K562 (cell line): Measurements from ENCODE around the gene CHCHD6. TPM values are rescaled to one million over a fixed set of nuclear protein-coding genes. Genes with fewer than 3 reads are reported as not detected.

Experiments used
- ATAC-seq: fragments of 200-7000 bp; cut with Tn5 transposase; 3 replicates; pipeline ENCODE4 v1.9.1; 2020; ENCODE audit warnings: moderate library complexity
- BruUV-seq: library from RNA; stranded (reverse); fragments of 400-500 nt; replicated peaks from 2 replicates; lab custom pipeline; 2021; lab: Mats Ljungman, UMichigan
- CTCF ChIA-PET: fragments of 300-600 bp; formaldehyde crosslinking; extraction: SDS; loops from one replicate; lab custom pipeline; 2021; ENCODE audit warnings: low intra/inter-chr PET ratio; lab: Yijun Ruan, JAX
- POLR2A ChIA-PET: fragments of 300-600, 350-650 bp; sonication (Branson Sonifier 250); formaldehyde crosslinking; extraction: SDS; loops from one replicate; lab custom pipeline; 2021; ENCODE audit warnings: antibody characterized with exemption, inconsistent platforms; lab: Yijun Ruan, JAX
- DNase-seq, 4 experiments: peaks; one replicate each; pipeline versions ENCODE4 v3.0.0 to v3.0.0-alpha.2; 2011 to 2018; ENCODE audit warnings: low spot score in 3 of 4, mixed read lengths in 3 of 4; ENCODE audit errors: extremely low read depth in 1 of 4
- FAIRE-seq: peaks from 2 replicates; lab custom pipeline; 2011; peaks lifted over from hg19 to GRCh38; lab: Jason Lieb, UNC
- H2AFZ ChIP-seq: 2 replicates; pipeline ENCODE4 v1.6.0; 2011; ENCODE audit warnings: low read depth, low read length, control low read depth, inconsistent platforms
- H3K27ac ChIP-seq: fragments of 200-600 bp; 3 replicates; pipeline ENCODE4 v1.8.0; 2011; ENCODE audit warnings: low read depth, mild to moderate bottlenecking, control low read depth, inconsistent platforms, low read length, moderate library complexity, mixed read lengths; ENCODE audit errors: extremely low read depth
- H3K27me3 ChIP-seq, 2 experiments: fragments of 300-600 bp in 1 of 2; 2 replicates in 1 of 2; 3 replicates in 1 of 2; pipeline versions ENCODE4 v1.6.0 to v1.8.0; 2011; ENCODE audit warnings: inconsistent platforms in 2 of 2, low read length in 2 of 2, mild to moderate bottlenecking in 1 of 2, mixed read lengths in 1 of 2, moderate library complexity in 1 of 2; ENCODE audit not compliant: control insufficient read depth in 2 of 2, insufficient read depth in 2 of 2
- H3K36me3 ChIP-seq: fragments of 300-600 bp; 3 replicates; pipeline ENCODE4 v1.8.0; 2011; ENCODE audit warnings: mild to moderate bottlenecking, low read length, inconsistent platforms; ENCODE audit not compliant: control insufficient read depth, insufficient read depth
- H3K4me1 ChIP-seq, 2 experiments: fragments of 200-600 bp in 1 of 2; replicated peaks in 1 of 2; 2 replicates in 1 of 2; 3 replicates in 1 of 2; pipeline versions ENCODE4 v1.5.1 to v1.8.0; 2011; ENCODE audit warnings: inconsistent platforms in 2 of 2, low read length in 2 of 2, mild to moderate bottlenecking in 1 of 2, mixed read lengths in 1 of 2, moderate library complexity in 1 of 2; ENCODE audit not compliant: control insufficient read depth in 2 of 2, insufficient read depth in 2 of 2
- H3K4me2 ChIP-seq: 2 replicates; pipeline ENCODE4 v1.6.1; 2011; ENCODE audit warnings: low read length, control low read depth, inconsistent platforms, mixed read lengths; ENCODE audit not compliant: insufficient read depth
- H3K4me3 ChIP-seq: fragments of 200-600 bp; sonication (generic), shearing (Covaris generic); 2 replicates; pipeline ENCODE4 v1.5.1; 2016; ENCODE audit warnings: control low read depth, inconsistent platforms
- H3K79me2 ChIP-seq: fragments of 200-600 bp; 3 replicates; pipeline ENCODE4 v1.8.0; 2011; ENCODE audit warnings: low read length, inconsistent platforms; ENCODE audit not compliant: control insufficient read depth, insufficient read depth
- H3K9ac ChIP-seq, 2 experiments: 2 replicates each; pipeline versions ENCODE4 v1.6.0 to v1.6.1; 2011; ENCODE audit warnings: low read depth in 2 of 2, low read length in 2 of 2, control low read depth in 1 of 2, inconsistent platforms in 1 of 2, mild to moderate bottlenecking in 1 of 2, mixed read lengths in 1 of 2; ENCODE audit not compliant: insufficient read depth in 1 of 2
- H3K9me1 ChIP-seq: one replicate; pipeline ENCODE4 v1.6.0; 2011; ENCODE audit warnings: inconsistent platforms, mild to moderate bottlenecking, low read length, moderate library complexity; ENCODE audit not compliant: control insufficient read depth, insufficient read depth
- H3K9me3 ChIP-seq: replicated peaks from 2 replicates; pipeline ENCODE4 v1.5.1; 2011; ENCODE audit warnings: low read depth, low read length, inconsistent platforms; ENCODE audit not compliant: control insufficient read depth, insufficient read depth
- H4K20me1 ChIP-seq: replicated peaks from 2 replicates; pipeline ENCODE4 v1.6.1; 2011; ENCODE audit warnings: low read length, inconsistent platforms, mixed read lengths; ENCODE audit not compliant: control insufficient read depth, insufficient read depth
- E2F3 ChIP-seq: fragments of 250-450 bp; sonication (Bioruptor Pico); IDR thresholded peaks from 2 replicates; pipeline ENCODE4 v1.4.0; 2020; ENCODE audit warnings: mild to moderate bottlenecking
- MCM2 ChIP-seq: fragments of 450-650 bp; IDR thresholded peaks from 2 replicates; pipeline ENCODE4 v1.6.1; 2017; ENCODE audit warnings: low read depth, mild to moderate bottlenecking
- POLR2G ChIP-seq: fragments of 200-400 bp; formaldehyde crosslinking; IDR thresholded peaks from 2 replicates; pipeline ENCODE4 v1.6.1; 2017; ENCODE audit warnings: low read depth, mild to moderate bottlenecking, antibody characterized with exemption, low read length, moderate library complexity
- RBFOX2 ChIP-seq: fragments of 200-400 bp; formaldehyde crosslinking; IDR thresholded peaks from 2 replicates; pipeline ENCODE4 v1.6.1; 2017; ENCODE audit warnings: low read depth, mild to moderate bottlenecking, low read length, moderate library complexity
- RBM34 ChIP-seq: fragments of 200-400 bp; formaldehyde crosslinking; IDR thresholded peaks from 2 replicates; pipeline ENCODE4 v1.6.1; 2018; ENCODE audit warnings: low read length, borderline replicate concordance; ENCODE audit not compliant: insufficient read depth
- RCOR1 ChIP-seq, 2 experiments: IDR thresholded peaks; 2 replicates each; pipeline ENCODE4 v1.6.1; 2012; ENCODE audit warnings: low read depth in 2 of 2, low read length in 2 of 2, borderline replicate concordance in 1 of 2, improper control_type of control experiment in 1 of 2
- ZNF354B ChIP-seq: fragments of 250-450 bp; sonication (Bioruptor Pico); IDR thresholded peaks from 2 replicates; pipeline ENCODE4 v1.4.0; 2020
- WGBS: fragments of 100-300 bp; shearing (Covaris generic); methylation state at CpG from one replicate; pipeline ENCODE4 v1.1.6; 2016; ENCODE audit warnings: low coverage, mixed read lengths; ENCODE audit not compliant: insufficient coverage; ENCODE audit errors: missing lambda C conversion rate; 5-methylcytosine and 5-hydroxymethylcytosine counted together
- in situ Hi-C: fragments of 300-500 bp; cut with MboI; formaldehyde crosslinking; loops from 4 replicates; pipeline ENCODE4 v1.15.0; 2018; ENCODE audit warnings: inconsistent platforms, mixed read lengths
- intact Hi-C: fragments of 100-400 bp; cut with micrococcal nuclease; formaldehyde crosslinking; loops from 2 replicates; pipeline ENCODE4 v1.14.2; 2022
- polyA plus RNA-seq, 8 experiments: library from polyadenylated mRNA; depleted of rRNA in 4 of 8; stranded (reverse) in 5 of 8; unstranded in 3 of 8; fragments of >200 nt; fragmentation: Nextera tagmentation in 2 of 8; fragmentation: Illumina TruSeq in 1 of 8; extraction: Ambion mirVana in 2 of 8; extraction: Trizol in 1 of 8; gene quantifications; 2 replicates each; pipeline versions ENCODE4 v1.2.1 to v1.2.3, GENCODE V29; 2011 to 2014; ENCODE audit warnings: inconsistent platforms in 1 of 8, missing spikeins in 1 of 8
- total RNA-seq, 7 experiments: library from RNA; depleted of rRNA in 6 of 7; stranded (reverse); fragments of >200 nt in 6 of 7; fragmentation: Illumina TruSeq in 2 of 7; extraction: Trizol in 2 of 7; gene quantifications; 2 replicates each; pipeline versions ENCODE4 v1.2.1 to v1.2.3, GENCODE V29; 2011 to 2021; ENCODE audit warnings: low replicate concordance in 1 of 7
- TF ChIP-seq, protein P1 (sequence below): sonication (generic); formaldehyde crosslinking; IDR thresholded peaks from 2 replicates; pipeline ENCODE4 v1.8.0; 2022; ENCODE audit warnings: mild to moderate bottlenecking, low read depth, missing genetic modification reagents
- TF ChIP-seq, protein P2 (sequence below): fragments of 450-650 bp; conservative IDR thresholded peaks from 2 replicates; pipeline ENCODE4 v1.6.1; 2016; ENCODE audit warnings: missing genetic modification characterization, low read depth, mild to moderate bottlenecking, control low read depth, missing compliant biosample characterization
- TF ChIP-seq, protein P3 (sequence below): fragments of 150-350 bp; conservative IDR thresholded peaks from 2 replicates; pipeline ENCODE4 v1.6.1; 2014; ENCODE audit warnings: low read length

CHCHD6 gene
- total and polyA plus RNA-seq, 9 of the 15 experiments (the other 6 are each of a cell fraction or from before 2014, with no cell fraction given): 4.6 to 18.6 (median 10.9) TPM

DNA sequence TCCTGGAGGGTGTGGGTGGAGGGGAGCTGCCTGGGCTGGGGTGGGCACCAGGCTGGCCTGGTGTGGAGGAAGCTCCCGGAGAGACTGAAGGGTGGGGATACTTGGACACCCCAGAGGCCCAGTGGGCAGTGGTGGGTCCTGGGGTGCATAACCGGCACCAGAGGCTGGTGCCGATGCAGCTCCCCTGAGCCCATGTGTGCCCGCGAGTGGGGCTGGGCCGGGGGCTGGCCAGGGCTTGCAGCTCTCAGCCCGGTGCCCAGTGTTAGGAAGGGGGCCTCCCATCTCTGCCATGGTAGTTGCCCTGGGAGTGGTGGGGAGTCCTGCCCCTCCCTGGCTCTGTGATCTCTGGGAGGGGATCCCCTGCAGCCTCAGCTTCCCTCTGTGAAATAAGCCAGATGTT, 288.2 kb downstream of the CHCHD6 start:
- Histone ChIP-seq H3K36me3 (peaks cover 62% of the 10 kb centered on the region; the same call in 2 of the 3 replicates), H3K27ac (no peak overlapping the region), H3K27me3 (no peaks in the 10 kb centered on the region), H3K79me2 (peaks cover 82% of the 10 kb centered on the region), H2AFZ (no peak overlapping the region), H3K9ac (no peak overlapping the region), H3K4me1 (peaks cover 0 to 46% of the 10 kb centered on the region in 2 experiments; a peak in 3 of 5 replicates), H3K4me2 (no peak overlapping the region), H3K9me3 (no peaks in the 10 kb centered on the region), H3K4me3 (no peak overlapping the region), H4K20me1 (peaks cover 33% of the 10 kb centered on the region; the same call in 1 of the 2 replicates), H3K9me1 (peaks cover 3% of the 10 kb centered on the region)
- WGBS: 94% methylated on average over 3 of the region's 7 CpGs
- peak; percentile 47; the same call in 1 of the 2 replicates for TF ChIP-seq RBFOX2
- TF ChIP-seq POLR2G: peak; percentile 23; the same call in 1 of the 2 replicates
- no peak for TF ChIP-seq RCOR1 (IDR thresholded peaks at IDR 0.05; ENCODE audit: borderline replicate concordance in 1 of 2, low read depth in 2 of 2, low read length in 2 of 2)
- TF ChIP-seq RBM34: no peak
- no peak for TF ChIP-seq MCM2
- DNase-seq (no peak), FAIRE-seq (no peak), ATAC-seq (no peak)
- BruUV-seq: no TSS peak
- ChIA-PET POLR2A (interaction anchor here (0.7 kb wide), 2 partner anchors 17 to 26 kb away, joined by 3 read pairs; no protein-coding TSS in a partner anchor), CTCF (no interaction called here)
- in situ Hi-C loops: no loop called here
- intact Hi-C loops: no loop called here

DNA sequence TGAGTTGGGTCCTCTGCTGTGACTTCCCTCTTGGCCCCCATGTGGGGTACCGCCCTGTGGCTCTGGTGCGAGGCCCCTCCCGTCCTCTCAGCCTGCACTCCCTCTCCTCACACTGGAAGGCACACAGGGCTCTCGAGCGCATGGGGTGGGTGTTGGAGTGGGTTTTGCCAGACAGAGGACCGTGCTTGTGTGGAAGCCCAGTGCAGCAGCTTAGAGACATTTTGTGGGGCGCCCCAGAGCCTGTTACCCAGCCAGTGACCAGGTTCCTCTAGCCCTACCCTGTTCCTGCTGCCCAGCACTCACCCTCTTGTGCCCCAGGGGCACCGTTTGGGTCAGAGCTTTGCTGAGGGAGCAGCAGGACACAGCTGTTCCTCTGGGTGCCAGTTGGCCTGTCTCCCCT, 288.7 kb downstream of the CHCHD6 start:
- no peak overlapping the region for H3K9ac ChIP-seq
- in situ Hi-C loops: no loop called here
- intact Hi-C loops: no loop called here
- BruUV-seq: no TSS peak
- no peak overlapping the region for H2AFZ ChIP-seq
- H4K20me1 ChIP-seq: peaks cover 32% of the 10 kb centered on the region; the same call in 1 of the 2 replicates
- peaks cover 82% of the 10 kb centered on the region for H3K79me2 ChIP-seq
- peaks cover 0 to 41% of the 10 kb centered on the region in 2 experiments; a peak in 1 of 5 replicates for H3K4me1 ChIP-seq
- H3K27ac ChIP-seq: no peak overlapping the region
- DNase-seq (no peak), FAIRE-seq (no peak), ATAC-seq (no peak)
- H3K27me3 ChIP-seq: no peaks in the 10 kb centered on the region
- peaks cover 3% of the 10 kb centered on the region for H3K9me1 ChIP-seq
- ChIA-PET CTCF (no interaction called here), POLR2A (interaction anchor here (0.7 kb wide), 2 partner anchors 16 to 25 kb away, joined by 3 read pairs; no protein-coding TSS in a partner anchor)
- H3K36me3 ChIP-seq: peaks cover 61% of the 10 kb centered on the region; the same call in 2 of the 3 replicates
- no peaks in the 10 kb centered on the region for H3K9me3 ChIP-seq
- 95% methylated on average over 3 of the region's 8 CpGs for WGBS
- H3K4me2 ChIP-seq: no peak overlapping the region
- no peak overlapping the region for H3K4me3 ChIP-seq
- TF ChIP-seq, protein P1, sequence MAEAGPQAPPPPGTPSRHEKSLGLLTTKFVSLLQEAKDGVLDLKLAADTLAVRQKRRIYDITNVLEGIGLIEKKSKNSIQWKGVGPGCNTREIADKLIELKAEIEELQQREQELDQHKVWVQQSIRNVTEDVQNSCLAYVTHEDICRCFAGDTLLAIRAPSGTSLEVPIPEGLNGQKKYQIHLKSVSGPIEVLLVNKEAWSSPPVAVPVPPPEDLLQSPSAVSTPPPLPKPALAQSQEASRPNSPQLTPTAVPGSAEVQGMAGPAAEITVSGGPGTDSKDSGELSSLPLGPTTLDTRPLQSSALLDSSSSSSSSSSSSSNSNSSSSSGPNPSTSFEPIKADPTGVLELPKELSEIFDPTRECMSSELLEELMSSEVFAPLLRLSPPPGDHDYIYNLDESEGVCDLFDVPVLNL (CRISPR knock-in tag): no peak
- TF ChIP-seq ZNF354B (CRISPR knock-in tag): no peak
- TF ChIP-seq, protein P2, sequence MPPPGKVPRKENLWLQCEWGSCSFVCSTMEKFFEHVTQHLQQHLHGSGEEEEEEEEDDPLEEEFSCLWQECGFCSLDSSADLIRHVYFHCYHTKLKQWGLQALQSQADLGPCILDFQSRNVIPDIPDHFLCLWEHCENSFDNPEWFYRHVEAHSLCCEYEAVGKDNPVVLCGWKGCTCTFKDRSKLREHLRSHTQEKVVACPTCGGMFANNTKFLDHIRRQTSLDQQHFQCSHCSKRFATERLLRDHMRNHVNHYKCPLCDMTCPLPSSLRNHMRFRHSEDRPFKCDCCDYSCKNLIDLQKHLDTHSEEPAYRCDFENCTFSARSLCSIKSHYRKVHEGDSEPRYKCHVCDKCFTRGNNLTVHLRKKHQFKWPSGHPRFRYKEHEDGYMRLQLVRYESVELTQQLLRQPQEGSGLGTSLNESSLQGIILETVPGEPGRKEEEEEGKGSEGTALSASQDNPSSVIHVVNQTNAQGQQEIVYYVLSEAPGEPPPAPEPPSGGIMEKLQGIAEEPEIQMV (tag): no peak
- no peak for TF ChIP-seq E2F3 (CRISPR knock-in tag)
- TF ChIP-seq, protein P3, sequence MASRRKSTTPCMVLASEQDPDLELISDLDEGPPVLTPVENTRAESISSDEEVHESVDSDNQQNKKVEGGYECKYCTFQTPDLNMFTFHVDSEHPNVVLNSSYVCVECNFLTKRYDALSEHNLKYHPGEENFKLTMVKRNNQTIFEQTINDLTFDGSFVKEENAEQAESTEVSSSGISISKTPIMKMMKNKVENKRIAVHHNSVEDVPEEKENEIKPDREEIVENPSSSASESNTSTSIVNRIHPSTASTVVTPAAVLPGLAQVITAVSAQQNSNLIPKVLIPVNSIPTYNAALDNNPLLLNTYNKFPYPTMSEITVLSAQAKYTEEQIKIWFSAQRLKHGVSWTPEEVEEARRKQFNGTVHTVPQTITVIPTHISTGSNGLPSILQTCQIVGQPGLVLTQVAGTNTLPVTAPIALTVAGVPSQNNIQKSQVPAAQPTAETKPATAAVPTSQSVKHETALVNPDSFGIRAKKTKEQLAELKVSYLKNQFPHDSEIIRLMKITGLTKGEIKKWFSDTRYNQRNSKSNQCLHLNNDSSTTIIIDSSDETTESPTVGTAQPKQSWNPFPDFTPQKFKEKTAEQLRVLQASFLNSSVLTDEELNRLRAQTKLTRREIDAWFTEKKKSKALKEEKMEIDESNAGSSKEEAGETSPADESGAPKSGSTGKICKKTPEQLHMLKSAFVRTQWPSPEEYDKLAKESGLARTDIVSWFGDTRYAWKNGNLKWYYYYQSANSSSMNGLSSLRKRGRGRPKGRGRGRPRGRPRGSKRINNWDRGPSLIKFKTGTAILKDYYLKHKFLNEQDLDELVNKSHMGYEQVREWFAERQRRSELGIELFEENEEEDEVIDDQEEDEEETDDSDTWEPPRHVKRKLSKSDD: no peak
